Measurements from ENCODE around the gene DLG2.
A peak's percentile ranks its signal among the peaks of the same experiment; 100 is the strongest.
"Not testable (repeated sequence)": the region's sequence is repeated elsewhere in the genome, so short reads cannot be mapped to it uniquely, and the experiment has no call there.

DLG2 gene

DNA sequence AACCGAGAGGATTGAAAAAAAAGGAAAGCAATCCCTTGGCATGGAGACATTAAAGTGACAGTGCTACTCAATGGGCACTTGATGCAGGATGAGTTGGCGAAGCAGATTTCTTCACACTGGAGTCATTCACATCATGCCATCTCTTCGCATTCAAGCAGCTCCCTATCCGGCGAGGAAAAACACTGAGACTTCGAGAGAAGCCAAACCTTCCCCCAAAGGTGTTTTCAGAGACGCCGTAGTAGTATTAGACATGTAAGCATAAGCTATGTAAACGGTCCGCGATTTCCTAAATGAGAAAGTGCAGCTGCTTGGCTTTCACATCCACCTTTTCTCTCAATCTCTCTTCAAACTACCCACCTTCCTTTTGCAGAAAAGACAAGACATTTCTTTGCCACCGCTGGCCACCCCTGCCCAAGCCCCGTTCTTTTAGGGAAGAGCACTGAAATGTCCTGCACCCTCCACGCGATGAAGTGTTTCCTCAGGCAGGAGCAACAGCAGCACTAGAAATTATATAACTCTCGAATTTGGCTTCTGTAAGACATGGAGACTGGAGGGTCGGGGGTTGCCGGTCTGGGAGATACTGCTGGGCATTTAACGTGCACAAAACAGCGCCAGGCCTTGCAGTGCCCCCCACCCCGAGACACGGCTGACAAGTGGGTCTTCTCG is at the start of gene DLG2:
DLG2 (minus strand) TSS at position 13 of the 666 bp plus-strand sequence.
- DNase-seq: peak; percentile 3 to 47

DNA sequence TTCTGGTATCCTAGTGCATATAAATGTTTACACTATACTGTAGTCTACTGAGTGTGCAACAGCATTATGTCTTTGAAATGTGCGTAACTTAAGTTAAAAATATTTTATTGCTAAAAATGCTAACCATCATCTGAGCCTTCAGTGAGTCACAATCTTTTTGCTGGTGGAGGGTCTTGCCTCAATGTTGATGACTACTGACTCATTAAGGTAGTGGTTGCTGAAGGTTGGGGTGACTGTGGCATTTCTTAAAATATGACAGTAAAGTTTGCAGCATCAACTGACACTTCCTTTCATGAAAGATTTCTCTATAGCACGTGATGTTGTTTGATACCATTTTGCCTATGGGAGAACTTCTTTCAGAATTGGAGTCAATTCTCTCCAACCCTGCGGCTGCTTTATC is 46.2 kb upstream of the DLG2 start:
- DNase-seq: no peak

DNA sequence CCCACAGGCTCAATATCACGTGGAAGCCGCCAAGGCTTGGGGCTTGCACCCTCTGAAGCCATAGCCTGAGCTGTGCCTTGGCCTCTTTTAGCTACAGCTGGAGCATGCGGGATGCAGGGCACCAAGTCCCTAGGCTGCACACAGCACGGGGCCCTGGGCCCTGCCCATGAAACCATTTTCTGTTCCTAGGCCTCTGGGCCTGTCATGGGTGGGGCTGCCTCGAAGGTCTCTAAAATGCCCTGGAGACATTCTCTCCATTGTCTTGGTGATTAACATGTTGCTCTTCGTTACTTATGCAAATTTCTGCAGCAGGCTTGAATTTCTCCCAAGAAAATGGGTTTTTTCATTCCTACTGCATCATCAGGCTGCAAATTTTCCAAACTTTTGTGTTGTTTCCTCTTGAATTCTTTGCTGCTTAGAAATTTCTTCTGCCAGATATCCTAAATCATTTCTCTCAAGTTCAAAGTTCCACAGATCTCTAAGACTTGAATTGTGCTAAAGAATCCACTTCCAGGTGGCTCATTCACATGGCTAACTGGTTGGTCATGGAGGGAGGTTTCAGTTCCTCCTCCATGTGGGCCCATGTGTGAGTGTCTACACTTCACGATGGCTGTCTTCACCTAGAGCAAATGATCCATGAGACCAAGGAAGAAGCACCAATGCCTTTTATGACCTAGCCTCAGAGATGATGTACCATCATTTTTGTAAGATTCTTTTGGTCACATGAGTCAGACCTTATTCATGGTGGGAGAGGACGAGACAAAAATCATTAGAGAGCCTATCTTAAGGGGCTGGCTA is 45.2 kb upstream of the DLG2 start:
- no peak for DNase-seq

GRCh38 chr11:85670949-85671663 is 44.0 kb upstream of the DLG2 start:
- not testable (repeated sequence) for DNase-seq

DNA sequence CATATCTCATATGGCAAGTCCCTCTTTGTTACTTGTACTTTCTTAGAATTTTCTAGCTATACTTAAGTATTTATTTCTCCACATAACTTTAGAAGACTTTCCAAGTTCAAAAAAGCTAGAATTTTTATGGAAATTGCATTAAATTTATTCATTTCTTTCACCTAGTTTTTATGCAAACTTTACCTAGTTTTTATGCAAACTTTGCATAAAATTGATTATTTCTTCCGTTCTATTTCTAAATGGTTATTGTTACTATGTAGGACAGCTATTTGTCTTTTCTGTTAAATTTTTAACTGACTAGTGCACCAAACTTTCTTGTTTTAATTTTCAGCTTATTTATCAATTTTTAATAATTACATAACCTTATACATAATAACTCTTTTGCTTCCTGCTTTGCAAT is 41.0 kb upstream of the DLG2 start:
- no peak for DNase-seq

DNA sequence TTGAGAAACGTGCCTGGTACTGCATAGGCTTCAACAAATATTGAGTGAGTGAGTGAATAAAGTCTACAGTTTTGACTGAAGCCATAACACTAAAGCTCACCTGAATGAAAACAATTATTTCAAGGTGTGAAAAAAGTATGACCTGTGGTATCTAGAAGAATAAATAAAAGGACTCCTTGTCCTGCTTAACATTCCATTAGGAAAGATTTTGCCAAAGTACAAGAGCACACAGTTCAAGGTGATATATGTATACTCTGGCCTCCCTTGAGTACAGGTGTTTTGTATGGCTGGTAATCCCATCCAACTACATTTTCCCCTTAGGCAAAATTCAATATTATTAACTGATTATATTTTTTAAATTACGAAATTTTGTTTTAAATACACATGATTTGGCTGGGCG is 39.5 kb upstream of the DLG2 start:
- no peak for DNase-seq

DNA sequence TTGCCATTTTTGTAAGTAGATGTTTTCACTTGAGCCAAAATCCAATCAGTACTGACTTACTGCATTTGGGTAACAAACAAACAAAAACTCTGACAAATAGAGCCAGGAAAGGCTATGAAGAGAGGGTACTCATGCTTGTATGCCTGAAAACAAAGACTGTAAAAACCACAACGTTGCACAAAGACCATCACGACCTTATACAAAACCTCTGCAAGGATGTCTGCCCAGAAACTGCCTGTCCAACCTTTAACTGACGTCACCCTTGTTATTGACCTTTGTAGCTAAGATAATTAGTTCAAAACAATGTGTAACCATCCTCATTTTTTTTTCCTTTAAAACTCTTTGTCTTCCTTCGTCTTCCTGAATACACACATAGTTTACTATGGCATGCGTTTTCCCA is 38.6 kb upstream of the DLG2 start:
- DNase-seq: no peak

- DNase-seq: peak; percentile 45 to 83
Observed at GRCh38 chr11:85664615-85665481, 37.7 kb upstream of the DLG2 start, which contains the start of gene CREBZF. TSS of gene CREBZF (minus strand) at chr11:85665129. CDS start at chr11:85664875, 254 bp downstream.

GRCh38 chr11:85663753-85664614 is 36.8 kb upstream of the DLG2 start:
- peak in 1 of 2 experiments; percentile 14 for DNase-seq

DNA sequence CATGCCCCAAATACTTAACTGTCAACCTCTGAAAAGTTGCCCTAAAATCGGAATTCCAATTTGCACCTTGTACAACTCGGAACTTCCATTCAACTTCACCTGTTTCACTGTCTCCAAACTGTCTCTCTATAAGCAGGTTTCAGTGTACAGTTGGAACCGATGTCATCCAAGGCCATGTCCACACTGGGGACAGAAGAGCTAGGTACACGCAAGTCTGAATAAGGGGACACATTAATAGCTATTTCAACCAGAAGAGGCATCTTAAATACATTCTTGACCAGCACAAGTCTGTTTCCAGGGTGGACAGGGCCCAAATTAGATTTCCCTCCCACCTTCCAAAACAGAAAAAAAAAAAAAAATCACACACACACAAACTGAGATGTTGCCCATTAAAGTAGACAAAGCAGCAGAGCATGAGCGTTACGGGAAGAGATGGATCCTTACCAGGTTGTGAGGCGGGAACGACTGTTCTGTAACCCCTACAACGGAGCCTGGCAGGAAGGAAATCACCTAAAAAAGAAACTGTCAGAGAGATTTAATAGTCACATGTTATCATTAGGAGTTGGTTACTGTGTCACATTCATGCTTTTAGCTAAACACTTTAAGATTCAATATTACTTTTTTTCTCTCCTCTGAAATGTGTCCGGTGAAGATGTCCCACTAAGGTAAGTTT is 36.1 kb upstream of the DLG2 start:
- no peak for DNase-seq

DNA sequence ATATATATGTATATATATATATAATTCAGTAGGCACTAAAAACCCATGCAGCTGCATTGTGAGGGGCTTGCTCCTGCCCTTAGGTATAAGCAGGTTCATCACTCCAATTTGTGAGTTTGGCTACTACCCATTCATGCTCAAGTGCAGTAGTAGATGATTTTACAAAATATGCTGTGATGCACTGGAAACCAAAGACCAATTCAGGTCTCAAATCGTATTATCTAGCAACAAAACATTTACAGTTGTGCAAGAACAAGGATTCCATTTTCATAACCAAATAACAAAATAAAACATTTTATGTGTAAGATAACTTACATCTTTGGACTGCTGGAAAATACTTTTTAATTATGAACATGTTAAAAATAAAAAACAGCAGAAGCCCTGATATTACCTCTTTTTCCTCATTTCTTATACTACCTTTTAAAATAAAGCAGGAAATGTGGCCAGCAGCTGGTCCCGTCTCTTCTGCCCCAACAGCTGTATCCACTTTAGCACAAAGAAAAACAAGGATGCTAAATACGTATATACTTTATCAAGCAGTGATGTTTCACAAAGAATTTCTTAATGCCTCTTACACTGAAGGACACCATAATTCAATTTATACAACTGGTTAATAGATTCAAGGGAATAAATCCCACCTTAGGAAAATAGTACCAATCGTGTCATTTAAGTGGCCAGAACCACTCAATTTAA is 35.0 kb upstream of the DLG2 start:
- no peak for DNase-seq

DNA sequence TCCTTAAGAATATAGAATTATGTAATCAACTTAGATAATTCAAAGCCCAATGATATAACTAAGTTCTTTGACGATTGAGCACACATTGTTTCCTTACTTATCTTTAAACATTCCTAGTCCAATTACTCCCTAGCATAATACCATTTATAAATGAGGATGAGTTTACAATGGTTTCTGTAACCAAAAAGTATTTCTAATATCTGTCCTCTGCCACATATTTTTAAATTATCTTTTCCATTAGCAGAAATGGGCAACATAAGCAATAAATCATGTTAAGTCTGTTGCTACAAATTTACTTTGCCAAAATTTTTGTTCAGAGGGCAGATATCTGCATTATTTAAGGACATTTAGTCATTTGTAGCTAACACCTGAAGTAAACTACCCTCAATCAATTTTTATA is 31.0 kb upstream of the DLG2 start:
- no peak for DNase-seq

DNA sequence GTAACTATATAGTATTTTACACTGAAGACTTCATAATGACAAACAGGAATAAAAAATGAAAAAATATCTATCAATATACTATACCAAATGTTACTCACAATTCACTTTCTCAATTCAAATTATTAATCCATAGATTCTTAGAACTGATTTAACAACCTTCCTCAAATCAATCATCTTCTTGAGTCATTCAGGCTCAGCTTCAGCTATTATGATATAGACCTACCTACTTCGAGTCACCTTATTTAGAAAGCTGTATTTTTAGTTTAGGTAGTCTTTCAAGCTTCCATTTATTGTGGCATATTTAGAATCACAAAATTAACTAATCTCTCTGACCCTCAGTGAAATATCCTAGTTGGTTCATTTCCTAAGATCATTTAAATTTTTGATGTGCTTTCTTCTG is 29.6 kb upstream of the DLG2 start:
- DNase-seq: no peak

GRCh38 chr11:85654343-85654742 is 27.2 kb upstream of the DLG2 start:
- not testable (repeated sequence) for DNase-seq

DNA sequence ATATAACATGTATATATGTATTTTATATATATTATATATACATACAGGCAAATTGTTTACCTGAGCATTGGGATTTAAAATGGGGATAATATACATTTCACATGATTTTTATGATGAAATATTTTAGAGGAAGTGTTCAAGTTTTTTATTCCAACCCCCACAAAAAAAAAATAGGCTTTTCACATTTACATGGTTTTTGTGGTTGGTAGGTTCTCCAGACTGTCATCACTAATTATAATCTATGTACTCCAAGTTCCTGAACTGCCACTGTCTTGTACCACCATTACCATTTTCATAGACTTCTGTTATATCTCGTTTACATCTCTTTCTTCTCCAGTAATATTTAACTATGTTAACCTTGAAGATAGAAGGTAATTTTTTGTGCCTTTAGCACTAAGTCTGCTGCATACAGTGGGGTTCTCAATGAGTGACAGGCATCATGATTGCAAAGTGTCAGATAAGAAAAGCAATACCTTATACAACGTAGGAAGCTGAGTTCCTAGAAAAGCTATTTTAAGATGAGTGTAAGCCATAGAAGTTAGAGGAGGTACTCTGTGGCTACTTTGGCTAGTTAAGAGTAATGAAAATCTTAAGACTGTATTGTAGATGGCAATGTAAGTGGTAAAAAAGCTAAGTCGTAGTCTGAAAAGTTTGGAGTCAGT is 25.8 kb upstream of the DLG2 start:
- no peak for DNase-seq

GRCh38 chr11:85651118-85651517 is 24.0 kb upstream of the DLG2 start:
- DNase-seq: no peak

DNA sequence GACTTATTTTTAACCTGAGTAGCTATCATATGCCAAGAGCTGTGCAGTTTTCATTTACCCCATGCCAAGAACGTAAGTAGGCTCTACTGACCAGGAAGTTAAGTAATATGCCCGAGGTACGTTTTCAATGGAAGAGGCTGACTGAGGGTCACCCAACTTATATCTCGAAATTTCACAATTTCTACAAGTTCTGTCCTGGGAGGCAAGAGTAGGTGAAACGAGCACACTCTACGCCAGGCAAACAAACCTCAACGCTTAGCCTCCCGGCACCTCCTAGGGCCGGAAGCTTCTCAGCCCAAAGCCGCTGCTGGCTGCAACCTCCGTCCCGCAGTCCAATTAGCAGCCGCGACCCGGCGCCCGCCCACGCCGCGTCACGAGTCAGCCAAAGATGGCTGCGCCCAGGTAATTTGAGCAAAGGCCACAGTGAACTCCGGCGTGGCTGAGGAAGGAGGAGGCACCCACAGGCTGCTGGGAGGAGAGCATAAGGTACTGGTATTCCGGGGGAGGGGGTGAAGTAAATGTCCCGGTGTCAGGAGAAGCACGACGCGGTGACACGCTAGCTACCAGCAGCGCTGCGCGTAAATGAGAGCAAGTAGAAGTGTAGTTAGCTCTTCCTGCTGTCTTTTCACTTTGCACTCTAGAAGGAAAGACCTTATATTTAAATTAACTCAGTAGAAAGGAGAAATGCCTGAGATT is 20.6 kb upstream of the DLG2 start, which contains the start of gene TMEM126A:
TMEM126A (plus strand) TSS at position 364 of the 696 bp plus-strand sequence. CDS start 2,289 bp downstream, outside the sequence.
- peak; percentile 33 to 71 for DNase-seq

DNA sequence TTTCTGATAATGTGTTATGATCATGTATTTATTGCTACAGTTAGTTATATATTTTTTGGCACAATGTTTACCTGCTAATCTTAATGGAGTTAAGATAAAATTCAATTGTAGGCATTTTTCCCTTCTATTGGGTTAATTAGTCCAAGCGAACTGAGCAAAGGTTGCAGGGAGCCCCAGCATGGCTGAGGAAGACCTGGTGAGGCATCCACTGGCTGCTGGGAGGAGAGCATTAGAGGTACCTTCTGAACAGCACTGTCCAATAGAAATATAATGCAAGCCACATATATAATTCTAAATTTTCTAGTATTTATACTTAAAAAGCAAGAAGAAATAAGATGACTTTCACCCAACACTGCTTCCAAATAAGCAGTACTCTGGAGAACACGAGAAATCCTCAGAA is 19.9 kb upstream of the DLG2 start:
- DNase-seq: no peak

DNA sequence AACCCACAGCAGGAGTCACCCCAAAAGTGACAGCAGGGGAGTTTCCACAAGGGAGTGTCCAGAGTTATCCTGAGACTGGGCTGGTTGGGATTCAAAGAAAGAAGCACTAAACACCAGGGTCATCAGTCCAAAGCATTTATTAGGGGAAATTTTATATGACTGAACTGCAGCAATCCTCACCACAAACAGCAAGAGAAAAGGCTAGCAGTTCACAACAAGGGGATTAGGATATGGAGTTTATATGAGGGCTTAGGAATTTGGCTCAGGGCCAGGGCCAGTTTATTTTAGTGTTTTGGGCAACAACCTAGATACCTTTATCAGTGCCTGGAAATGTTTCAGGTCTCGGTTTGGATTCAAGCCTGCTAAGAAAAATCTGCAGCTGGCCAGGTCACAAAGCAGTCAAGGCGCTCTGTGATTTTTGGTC is 16.1 kb upstream of the DLG2 start:
- DNase-seq: no peak

Data from cerebellar nuclear complex (tissue), 1 donor.